Measurements from ENCODE around the gene ULK4. TPM values are rescaled to one million over a fixed set of nuclear protein-coding genes. Genes with fewer than 3 reads are reported as not detected.

The ULK4 gene
- total RNA-seq, 4 donors from 2014 or later: 8.4 to 43.8 (median 20.8) TPM

DNA sequence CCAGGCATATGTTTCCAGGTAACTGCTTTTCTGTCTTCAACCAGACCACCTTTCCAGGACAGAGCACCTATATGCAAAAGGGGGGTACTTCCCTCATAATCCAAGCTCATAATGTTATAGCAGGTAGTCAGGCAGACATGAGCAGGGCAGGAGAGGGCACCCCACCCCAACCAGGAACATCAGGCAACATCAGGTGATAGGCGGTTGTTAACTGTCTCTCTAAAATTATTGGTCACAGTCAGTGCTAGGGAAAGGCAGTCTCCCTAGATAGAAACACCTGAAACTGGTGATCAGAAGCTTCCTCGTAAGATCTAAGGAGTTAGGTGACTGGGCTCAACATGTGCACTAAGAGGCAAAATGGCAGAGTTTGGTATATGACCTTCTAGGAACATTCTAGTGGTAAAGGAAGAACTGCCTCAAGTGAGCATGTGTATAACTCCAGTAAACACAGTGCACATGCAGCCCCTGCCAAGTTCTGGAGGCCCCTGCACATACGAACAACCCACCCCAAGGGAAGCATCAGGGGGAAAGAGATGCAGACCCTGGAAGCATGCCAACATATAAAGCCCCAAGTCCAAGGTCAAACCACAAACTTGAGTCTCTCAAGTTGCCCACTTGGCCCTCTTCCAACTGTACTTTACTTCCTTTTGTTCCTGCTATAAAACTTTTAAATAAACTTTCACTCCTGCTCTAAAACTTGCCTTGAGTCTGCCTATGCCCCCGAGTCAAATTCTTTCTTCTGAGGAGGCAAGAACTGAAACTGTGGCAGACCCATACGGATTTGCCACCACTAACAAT lies 270.9 kb downstream of the ULK4 start:
- DNase-seq: no peak
- no peak overlapping the region for H3K27ac ChIP-seq
- no peaks in the 10 kb centered on the region for H3K27me3 ChIP-seq
- no peaks in the 10 kb centered on the region for H3K9me3 ChIP-seq
- H3K4me3 ChIP-seq: no peak overlapping the region
- TF ChIP-seq POLR2A (IDR thresholded peaks at IDR 0.05): no peak
- TF ChIP-seq, protein P1, sequence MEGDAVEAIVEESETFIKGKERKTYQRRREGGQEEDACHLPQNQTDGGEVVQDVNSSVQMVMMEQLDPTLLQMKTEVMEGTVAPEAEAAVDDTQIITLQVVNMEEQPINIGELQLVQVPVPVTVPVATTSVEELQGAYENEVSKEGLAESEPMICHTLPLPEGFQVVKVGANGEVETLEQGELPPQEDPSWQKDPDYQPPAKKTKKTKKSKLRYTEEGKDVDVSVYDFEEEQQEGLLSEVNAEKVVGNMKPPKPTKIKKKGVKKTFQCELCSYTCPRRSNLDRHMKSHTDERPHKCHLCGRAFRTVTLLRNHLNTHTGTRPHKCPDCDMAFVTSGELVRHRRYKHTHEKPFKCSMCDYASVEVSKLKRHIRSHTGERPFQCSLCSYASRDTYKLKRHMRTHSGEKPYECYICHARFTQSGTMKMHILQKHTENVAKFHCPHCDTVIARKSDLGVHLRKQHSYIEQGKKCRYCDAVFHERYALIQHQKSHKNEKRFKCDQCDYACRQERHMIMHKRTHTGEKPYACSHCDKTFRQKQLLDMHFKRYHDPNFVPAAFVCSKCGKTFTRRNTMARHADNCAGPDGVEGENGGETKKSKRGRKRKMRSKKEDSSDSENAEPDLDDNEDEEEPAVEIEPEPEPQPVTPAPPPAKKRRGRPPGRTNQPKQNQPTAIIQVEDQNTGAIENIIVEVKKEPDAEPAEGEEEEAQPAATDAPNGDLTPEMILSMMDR (IDR thresholded peaks at IDR 0.05): no peak
- H3K4me1 ChIP-seq: no peaks in the 10 kb centered on the region
- H3K36me3 ChIP-seq: no peaks in the 10 kb centered on the region

DNA sequence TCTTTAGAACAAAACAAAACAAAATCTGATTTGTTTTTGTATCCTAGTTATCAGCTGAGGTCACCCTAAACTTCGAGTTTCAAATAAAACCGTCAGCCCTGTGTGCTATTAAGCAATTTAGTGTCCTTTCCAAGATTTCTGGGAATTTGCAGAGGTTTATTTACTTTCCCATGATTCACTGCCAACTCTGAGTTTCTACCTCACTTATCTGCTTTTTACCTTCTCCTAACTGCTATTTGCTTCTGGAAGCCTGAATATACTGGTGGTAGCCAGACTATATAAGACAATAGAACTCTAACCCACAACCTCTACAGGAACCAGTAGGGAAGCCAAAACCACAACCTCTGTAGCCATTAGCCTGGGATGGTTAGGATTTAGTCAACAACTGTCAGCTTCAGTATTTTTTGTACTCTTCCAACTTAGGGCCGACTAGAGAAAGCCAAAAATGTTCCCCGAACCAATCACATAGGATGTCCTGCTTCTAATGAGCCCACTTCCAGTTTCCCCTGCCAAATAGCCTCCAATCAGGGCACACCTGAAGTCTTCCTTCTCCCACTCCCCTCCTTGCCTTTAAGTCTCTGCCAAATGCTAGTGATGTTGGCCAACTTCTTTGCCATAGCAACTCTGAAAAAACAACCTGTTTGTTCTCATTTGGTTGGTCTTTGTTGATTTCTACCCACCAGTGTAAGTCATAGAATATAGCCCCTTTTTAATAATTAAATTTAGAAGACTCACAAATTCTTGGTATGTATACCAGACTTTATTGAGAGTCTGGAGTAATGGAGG lies 273.1 kb downstream of the ULK4 start:
- peak overlapping the region in 2 of 4 donors; percentile 34 to 36 for H3K27ac ChIP-seq
- DNase-seq: no peak
- H3K9me3 ChIP-seq: no peaks in the 10 kb centered on the region
- H3K4me3 ChIP-seq: no peak overlapping the region
- H3K4me1 ChIP-seq: no peaks in the 10 kb centered on the region
- TF ChIP-seq POLR2A (IDR thresholded peaks at IDR 0.05): no peak
- TF ChIP-seq, protein P1 (IDR thresholded peaks at IDR 0.05): no peak
- H3K27me3 ChIP-seq: no peaks in the 10 kb centered on the region
- no peaks in the 10 kb centered on the region for H3K36me3 ChIP-seq

DNA sequence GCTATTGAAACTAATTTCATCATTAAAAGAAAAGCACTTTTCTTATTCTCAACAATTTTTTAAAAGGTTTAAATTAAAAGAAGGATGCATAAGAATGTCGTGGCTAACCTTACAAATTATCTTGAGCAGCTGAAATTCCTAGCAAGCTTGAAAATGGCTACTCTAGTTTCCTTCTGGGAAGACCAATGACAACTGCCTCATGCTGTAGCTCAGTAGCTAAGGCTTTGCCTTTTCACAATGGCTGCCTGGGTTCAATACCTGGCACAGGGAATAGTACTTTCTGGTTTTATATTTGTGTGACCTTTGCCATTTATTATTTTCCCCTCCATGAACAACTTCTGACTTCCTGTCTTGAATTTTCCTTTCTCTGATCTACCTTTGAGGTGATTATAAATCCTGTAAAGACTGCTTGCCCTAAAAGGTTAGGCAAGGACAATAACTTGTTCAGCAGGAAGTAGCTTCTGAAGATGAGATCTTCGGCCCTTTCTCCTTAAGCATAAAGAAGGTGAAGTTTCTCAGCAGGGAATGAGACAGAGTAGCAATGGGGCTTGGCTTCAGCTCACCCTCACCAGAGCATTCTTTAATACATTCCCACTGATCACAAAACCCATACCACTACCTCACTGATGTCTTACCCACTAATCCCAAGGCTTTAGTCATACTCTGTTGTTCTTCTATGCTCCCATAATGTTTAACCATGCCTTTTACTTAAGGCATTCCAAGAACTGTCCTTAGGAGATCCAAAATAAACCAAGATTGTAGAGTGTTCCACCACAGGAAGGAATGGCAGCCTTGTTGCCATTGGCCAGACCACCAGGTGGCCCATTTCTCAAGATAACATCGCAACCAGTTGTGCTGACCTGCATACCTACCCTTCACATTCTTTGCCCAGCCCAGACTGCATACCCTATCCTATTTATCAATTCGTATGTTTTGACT lies 276.8 kb downstream of the ULK4 start:
- no peak for DNase-seq
- Histone ChIP-seq H3K4me1 (no peaks in the 10 kb centered on the region), H3K27ac (no peak overlapping the region), H3K4me3 (no peak overlapping the region), H3K36me3 (no peaks in the 10 kb centered on the region), H3K9me3 (no peaks in the 10 kb centered on the region), H3K27me3 (no peaks in the 10 kb centered on the region)
- no peak for TF ChIP-seq POLR2A (IDR thresholded peaks at IDR 0.05)
- TF ChIP-seq, protein P1 (IDR thresholded peaks at IDR 0.05): no peak

DNA sequence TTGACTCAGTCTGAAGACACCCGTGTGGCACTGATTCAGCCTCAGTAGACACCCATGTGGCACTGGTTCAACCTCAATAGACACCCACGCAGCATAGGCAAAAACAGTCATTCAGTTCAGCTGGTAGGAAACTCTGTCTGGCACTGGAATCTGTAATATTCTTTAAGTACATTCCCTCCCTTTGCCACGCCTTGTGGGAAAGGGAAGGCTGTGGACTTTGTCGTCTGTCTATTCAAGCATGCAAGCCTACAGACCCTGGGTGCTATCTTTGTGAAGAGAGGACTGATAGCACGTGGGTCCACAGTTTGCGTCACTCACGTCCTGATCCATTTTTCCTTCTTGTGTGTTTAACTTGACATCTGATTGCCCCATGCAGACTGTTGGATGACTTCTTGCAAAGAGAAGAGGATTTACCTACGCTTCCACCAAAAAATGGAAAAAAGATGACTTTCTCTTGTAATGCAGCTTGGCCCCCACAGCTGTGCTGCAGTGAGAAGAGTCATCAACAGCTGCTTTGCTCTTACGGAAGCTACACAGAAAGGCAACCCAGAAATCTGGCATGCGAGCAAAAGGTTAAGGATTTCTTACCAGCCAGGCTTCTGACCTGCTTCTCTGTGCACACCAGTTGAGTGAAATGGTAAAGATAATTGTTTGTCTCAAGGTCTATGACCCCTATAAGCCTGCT lies 278.1 kb downstream of the ULK4 start:
- Histone ChIP-seq H3K9me3 (no peaks in the 10 kb centered on the region), H3K27ac (peak overlapping the region in 2 of 4 donors; percentile 22 to 25), H3K27me3 (no peaks in the 10 kb centered on the region), H3K36me3 (no peaks in the 10 kb centered on the region), H3K4me3 (no peak overlapping the region), H3K4me1 (no peaks in the 10 kb centered on the region)
- TF ChIP-seq, protein P1 (IDR thresholded peaks at IDR 0.05): no peak
- TF ChIP-seq POLR2A (IDR thresholded peaks at IDR 0.05): no peak
- DNase-seq: peak in 2 of 3 donors; percentile 59 to 75

DNA sequence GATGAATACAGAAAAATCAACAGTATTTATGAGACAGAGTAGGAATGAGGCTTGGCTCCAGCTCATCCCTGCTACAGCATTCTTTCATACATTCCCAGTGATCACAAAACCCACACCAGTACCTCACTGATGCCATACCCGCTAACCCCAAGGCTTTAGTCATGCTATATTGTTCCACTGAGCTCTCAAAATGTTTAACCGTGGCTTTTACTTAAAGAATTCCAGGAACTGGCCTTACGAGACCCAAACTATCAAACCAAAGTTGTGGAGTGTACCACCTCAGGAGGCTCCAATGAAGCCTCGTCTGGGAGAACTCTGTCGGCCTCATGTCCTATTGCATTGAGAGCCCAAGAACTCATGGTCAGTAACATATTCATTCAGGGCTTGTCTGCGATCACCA lies 278.9 kb downstream of the ULK4 start:
- DNase-seq: no peak

More for the DNA sequence above, 278.9 kb downstream of the ULK4 start:
- Histone ChIP-seq H3K36me3 (no peaks in the 10 kb centered on the region), H3K9me3 (no peaks in the 10 kb centered on the region), H3K27ac (peak overlapping the region in 1 of 4 donors; percentile 22), H3K27me3 (no peaks in the 10 kb centered on the region), H3K4me3 (no peak overlapping the region), H3K4me1 (no peaks in the 10 kb centered on the region)
- TF ChIP-seq, protein P1 (IDR thresholded peaks at IDR 0.05): no peak
- no peak for TF ChIP-seq POLR2A (IDR thresholded peaks at IDR 0.05)
